GM21367 (cell line): ENCODE results near the gene IRF9.
A peak's percentile ranks its signal among the peaks of the same experiment; 100 is the strongest.

Experiments
- ATAC-seq: cut with Tn5 transposase; IDR thresholded peaks from one replicate; pipeline ENCODE4 v1.9.1; 2021; ENCODE audit not compliant: unreplicated experiment

The IRF9 gene

DNA sequence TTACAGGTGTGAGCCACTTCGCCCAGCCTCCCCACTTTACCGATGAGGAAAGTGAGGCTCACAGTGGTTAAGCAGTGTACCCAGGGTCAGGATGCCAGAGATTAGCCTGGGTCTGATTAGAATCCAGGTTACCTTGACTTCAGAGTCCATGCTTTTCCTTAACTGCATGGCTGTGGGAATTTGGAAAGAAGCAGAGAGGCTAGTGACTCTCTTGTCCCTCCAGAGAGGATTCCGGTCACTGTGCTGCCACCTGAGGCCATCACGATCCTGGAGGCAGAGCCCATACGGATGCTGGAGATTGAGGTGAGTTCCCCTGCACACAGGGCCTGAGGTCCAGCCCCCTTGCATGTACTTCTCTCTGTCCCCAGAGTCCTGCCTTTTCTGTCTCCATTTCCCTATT, 15.5 kb downstream of the IRF9 start:
- ATAC-seq = no peak

GRCh38 chr14:24177041-24177825, 16.2 kb downstream of the IRF9 start:
- no peak for ATAC-seq

- ATAC-seq = no peak
These were observed 16.8 kb downstream of the IRF9 start for GRCh38 chr14:24177891-24178290.

- ATAC-seq = no peak
These were observed 17.5 kb downstream of the IRF9 start for GRCh38 chr14:24178399-24179178.

DNA sequence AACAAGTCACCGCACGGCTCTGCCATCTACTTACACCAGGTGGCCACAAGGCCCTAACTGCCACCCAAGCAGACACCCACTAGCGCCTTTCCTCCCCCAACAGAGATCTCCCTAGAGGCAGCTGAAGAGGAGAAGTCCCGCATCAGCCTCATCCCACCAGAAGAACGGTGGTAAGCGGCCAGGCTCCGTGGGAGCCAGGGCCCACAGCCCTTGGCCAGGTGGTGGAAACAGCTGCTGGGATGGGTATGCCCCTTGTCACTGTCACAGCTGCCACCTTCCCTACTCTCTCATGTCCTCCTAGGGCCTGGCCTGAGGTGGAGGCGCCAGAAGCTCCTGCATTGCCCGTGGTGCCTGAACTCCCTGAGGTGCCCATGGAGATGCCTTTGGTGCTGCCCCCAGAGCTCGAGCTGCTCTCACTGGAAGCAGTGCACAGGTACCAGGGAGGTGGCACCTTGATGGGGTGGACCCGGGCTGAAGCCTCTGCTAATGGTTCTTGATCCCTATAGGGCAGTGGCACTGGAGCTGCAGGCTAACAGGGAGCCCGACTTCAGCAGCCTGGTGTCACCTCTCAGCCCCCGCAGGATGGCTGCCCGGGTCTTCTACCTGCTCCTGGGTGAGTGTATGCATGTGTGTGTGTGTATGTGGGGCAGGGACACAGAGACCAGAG, 18.4 kb downstream of the IRF9 start:
- no peak for ATAC-seq

GRCh38 chr14:24179961-24180796, 19.1 kb downstream of the IRF9 start:
- no peak for ATAC-seq

- no peak for ATAC-seq
These were observed 20.5 kb downstream of the IRF9 start for GRCh38 chr14:24181371-24182077.

GRCh38 chr14:24182110-24182882, 21.2 kb downstream of the IRF9 start:
- ATAC-seq = no peak

- ATAC-seq = no peak
These were observed 22.0 kb downstream of the IRF9 start for GRCh38 chr14:24183014-24183481.

GRCh38 chr14:24184104-24184970, 23.3 kb downstream of the IRF9 start:
- no peak for ATAC-seq

DNA sequence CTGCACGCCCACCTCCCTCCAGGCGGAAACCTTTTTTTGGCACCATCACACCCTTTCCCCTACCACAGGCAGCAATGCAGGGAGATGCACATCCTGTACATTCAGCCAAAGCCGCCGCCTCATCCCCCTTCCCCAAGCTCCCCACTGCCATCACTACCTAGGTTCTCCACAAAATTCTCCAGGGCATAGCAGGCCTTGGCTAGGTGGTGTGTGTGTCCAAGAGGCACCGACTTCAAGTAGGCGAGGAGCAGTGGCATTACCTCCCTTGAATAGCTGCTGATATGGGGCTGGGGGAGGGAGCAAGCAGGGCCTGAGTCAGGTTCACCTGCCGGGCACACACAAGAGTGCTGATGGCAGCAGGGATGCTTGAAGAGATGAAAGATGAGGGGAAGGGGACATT, 24.0 kb downstream of the IRF9 start:
- ATAC-seq = no peak

GRCh38 chr14:24185741-24186140, 24.7 kb downstream of the IRF9 start:
- no peak for ATAC-seq

- no peak for ATAC-seq
These were observed 25.9 kb downstream of the IRF9 start for GRCh38 chr14:24186831-24187538.

DNA sequence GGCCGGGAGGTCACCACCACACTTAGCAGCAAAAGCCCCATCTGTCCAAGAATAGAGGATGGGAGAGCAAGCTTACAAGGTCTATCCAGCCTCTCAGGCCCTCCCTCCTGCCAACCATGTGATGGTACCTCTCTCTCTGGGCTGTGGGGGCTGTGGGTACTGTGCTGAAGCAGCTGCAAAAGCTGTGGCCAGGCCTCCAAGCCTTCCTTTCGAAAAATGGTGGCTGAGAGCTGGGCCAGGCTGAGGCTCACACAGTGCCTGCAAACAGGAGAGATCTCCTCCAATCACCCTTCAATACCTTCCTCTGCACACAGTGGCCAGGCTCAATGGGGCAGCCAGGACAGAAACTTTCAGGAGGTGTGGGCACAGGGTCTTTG, 26.5 kb downstream of the IRF9 start:
- no peak for ATAC-seq

DNA sequence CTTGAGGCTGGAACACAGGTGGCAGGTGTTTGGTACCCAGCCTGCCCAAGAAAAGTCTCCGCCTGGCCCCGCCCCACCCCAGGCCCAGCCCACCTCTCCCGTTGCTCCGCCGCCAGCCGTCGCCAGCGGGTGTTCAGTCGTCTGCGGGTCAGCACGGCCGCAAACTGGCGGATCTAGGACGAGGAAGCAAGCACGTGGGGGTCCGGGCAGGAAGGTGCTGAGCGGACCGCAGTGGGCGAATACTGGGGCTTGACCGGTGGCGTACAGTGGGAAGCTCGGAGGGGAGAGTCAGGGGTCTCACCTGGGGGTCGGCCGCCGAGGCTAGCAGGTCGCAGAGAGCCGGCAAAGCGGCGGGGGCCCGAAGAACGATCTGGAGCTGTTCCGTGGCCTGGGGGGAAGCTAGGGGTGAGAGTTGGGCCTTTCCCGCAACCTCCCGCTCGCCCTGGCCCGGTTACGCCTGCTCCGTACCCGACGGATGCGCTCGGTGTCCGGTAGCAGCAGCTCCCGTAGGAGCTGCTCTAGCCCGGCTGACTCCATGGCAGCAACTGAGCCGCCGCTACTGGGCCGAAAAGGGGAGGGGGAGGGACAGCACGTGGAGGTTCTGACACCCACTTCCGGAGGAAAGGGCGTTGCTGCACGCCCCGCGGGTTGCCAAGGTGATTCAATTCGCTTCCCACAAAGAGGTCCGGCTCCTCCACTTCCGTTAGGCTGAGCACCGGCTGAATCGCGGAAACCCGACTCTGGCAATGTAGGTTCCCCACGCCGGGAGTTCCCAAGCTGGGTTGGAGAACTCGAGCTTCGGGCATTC, 27.4 kb downstream of the IRF9 start, which contains the start of gene IPO4:
TSS of gene IPO4 (minus strand) at position 566 of the 808 bp plus-strand sequence. CDS start at position 537, 29 bp downstream.
- peak; percentile 84 for ATAC-seq

- no peak for ATAC-seq
These were observed 28.0 kb downstream of the IRF9 start for GRCh38 chr14:24189059-24189375.

GRCh38 chr14:24189460-24189859, 28.4 kb downstream of the IRF9 start:
- ATAC-seq = no peak
